ENCODE data around the gene MCF2L. TPM values are rescaled to one million over a fixed set of nuclear protein-coding genes. Genes with fewer than 3 reads are reported as not detected.

The MCF2L gene
- total and polyA plus RNA-seq, 9 of the 15 experiments (the other 6 are each of a cell fraction or from before 2014, with no cell fraction given), result 0.05 to 0.25 (median 0.18) TPM; not detected in 5

GRCh38 chr13:113090415-113090770, 121.4 kb downstream of the MCF2L start (continued):
- TF ChIP-seq, protein P1, sequence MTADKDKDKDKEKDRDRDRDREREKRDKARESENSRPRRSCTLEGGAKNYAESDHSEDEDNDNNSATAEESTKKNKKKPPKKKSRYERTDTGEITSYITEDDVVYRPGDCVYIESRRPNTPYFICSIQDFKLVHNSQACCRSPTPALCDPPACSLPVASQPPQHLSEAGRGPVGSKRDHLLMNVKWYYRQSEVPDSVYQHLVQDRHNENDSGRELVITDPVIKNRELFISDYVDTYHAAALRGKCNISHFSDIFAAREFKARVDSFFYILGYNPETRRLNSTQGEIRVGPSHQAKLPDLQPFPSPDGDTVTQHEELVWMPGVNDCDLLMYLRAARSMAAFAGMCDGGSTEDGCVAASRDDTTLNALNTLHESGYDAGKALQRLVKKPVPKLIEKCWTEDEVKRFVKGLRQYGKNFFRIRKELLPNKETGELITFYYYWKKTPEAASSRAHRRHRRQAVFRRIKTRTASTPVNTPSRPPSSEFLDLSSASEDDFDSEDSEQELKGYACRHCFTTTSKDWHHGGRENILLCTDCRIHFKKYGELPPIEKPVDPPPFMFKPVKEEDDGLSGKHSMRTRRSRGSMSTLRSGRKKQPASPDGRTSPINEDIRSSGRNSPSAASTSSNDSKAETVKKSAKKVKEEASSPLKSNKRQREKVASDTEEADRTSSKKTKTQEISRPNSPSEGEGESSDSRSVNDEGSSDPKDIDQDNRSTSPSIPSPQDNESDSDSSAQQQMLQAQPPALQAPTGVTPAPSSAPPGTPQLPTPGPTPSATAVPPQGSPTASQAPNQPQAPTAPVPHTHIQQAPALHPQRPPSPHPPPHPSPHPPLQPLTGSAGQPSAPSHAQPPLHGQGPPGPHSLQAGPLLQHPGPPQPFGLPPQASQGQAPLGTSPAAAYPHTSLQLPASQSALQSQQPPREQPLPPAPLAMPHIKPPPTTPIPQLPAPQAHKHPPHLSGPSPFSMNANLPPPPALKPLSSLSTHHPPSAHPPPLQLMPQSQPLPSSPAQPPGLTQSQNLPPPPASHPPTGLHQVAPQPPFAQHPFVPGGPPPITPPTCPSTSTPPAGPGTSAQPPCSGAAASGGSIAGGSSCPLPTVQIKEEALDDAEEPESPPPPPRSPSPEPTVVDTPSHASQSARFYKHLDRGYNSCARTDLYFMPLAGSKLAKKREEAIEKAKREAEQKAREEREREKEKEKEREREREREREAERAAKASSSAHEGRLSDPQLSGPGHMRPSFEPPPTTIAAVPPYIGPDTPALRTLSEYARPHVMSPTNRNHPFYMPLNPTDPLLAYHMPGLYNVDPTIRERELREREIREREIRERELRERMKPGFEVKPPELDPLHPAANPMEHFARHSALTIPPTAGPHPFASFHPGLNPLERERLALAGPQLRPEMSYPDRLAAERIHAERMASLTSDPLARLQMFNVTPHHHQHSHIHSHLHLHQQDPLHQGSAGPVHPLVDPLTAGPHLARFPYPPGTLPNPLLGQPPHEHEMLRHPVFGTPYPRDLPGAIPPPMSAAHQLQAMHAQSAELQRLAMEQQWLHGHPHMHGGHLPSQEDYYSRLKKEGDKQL (CRISPR knock-in tag; IDR thresholded peaks at IDR 0.05; ENCODE audit: borderline replicate concordance), result no peak
- TF ChIP-seq RUNX1 (IDR thresholded peaks at IDR 0.05; ENCODE audit: low read depth), result no peak
- TF ChIP-seq HMG20A (CRISPR knock-in tag; conservative IDR thresholded peaks at IDR 0.05), result no peak
- no peak for TF ChIP-seq CHAMP1 (IDR thresholded peaks at IDR 0.05)
- no peak for TF ChIP-seq RAD21 (CRISPR knock-in tag; conservative IDR thresholded peaks at IDR 0.05 in 1 of 2, IDR thresholded peaks at IDR 0.05 in 1 of 2)
- TF ChIP-seq ZNF133 (CRISPR knock-in tag; IDR thresholded peaks at IDR 0.05), result no peak
- TF ChIP-seq, protein P2, sequence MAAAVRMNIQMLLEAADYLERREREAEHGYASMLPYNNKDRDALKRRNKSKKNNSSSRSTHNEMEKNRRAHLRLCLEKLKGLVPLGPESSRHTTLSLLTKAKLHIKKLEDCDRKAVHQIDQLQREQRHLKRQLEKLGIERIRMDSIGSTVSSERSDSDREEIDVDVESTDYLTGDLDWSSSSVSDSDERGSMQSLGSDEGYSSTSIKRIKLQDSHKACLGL (CRISPR knock-in tag; IDR thresholded peaks at IDR 0.05; ENCODE audit: borderline replicate concordance, poor library complexity, severe bottlenecking), result no peak

All from K562 (cell line).